B cell (primary cell): ENCODE data around the gene IFNK. TPM values are rescaled to one million over a fixed set of nuclear protein-coding genes. Genes with fewer than 3 reads are reported as not detected.

Experiments
- ATAC-seq: fragments of 200-7000 bp; cut with Tn5 transposase; one replicate; pipeline ENCODE4 v1.10.0; 2021; ENCODE audit warnings: low read depth, mild to moderate bottlenecking, moderate number of reproducible peaks, moderate library complexity
- CTCF ChIA-PET: fragments of 350-600 bp; sonication (Branson Sonifier 250); formaldehyde crosslinking; loops from one replicate; lab custom pipeline; 2021; ENCODE audit warnings: antibody characterized with exemption, inconsistent platforms; lab: Charles Lee
- POLR2A ChIA-PET: fragments of 350-600 bp; sonication (Branson Sonifier 250); formaldehyde crosslinking; loops from one replicate; lab custom pipeline; 2021; ENCODE audit warnings: antibody characterized with exemption; lab: Charles Lee
- DNase-seq: peaks from one replicate; pipeline ENCODE4 v3.0.0; 2013
- H2AFZ ChIP-seq: 2 replicates; pipeline ENCODE4 v1.6.1; 2012; ENCODE audit warnings: mild to moderate bottlenecking, low read depth, low read length; ENCODE audit not compliant: insufficient read depth, poor library complexity, severe bottlenecking
- H3K27ac ChIP-seq, 2 donors: 1 replicate in 1 of 2; 2 replicates in 1 of 2; pipeline ENCODE4 v1.5.1; 2012 to 2013; ENCODE audit warnings: low read length in 2 of 2, mild to moderate bottlenecking in 2 of 2, moderate library complexity in 1 of 2
- H3K27me3 ChIP-seq, 4 experiments: fragments of 200-600 bp in 1 of 4; sonication (generic) in 1 of 4; replicated peaks in 1 of 4; 1 replicate in 2 of 4; 2 replicates in 2 of 4; pipeline versions ENCODE4 v1.6.1 to v1.7.0; 2013 to 2016; ENCODE audit warnings: low read length in 3 of 4, mild to moderate bottlenecking in 2 of 4, mixed read lengths in 1 of 4, moderate library complexity in 1 of 4; ENCODE audit not compliant: insufficient read depth in 4 of 4, control insufficient read depth in 3 of 4; ENCODE audit errors: control extremely low read depth in 1 of 4
- H3K36me3 ChIP-seq, 2 experiments: replicated peaks in 1 of 2; 1 replicate in 1 of 2; 2 replicates in 1 of 2; pipeline versions ENCODE4 v1.6.1 to v1.7.1; 2013; ENCODE audit warnings: low read length in 1 of 2; ENCODE audit not compliant: insufficient read depth in 2 of 2, control insufficient read depth in 1 of 2; ENCODE audit errors: control extremely low read depth in 1 of 2, extremely low read depth in 1 of 2
- H3K4me1 ChIP-seq, 2 donors: fragments of 200-600 bp in 1 of 2; sonication (generic) in 1 of 2; 1 replicate in 1 of 2; 2 replicates in 1 of 2; pipeline versions ENCODE4 v1.5.1 to v1.6.1; 2013 to 2017; ENCODE audit warnings: low read length in 2 of 2; ENCODE audit not compliant: control insufficient read depth in 2 of 2, insufficient read depth in 2 of 2
- H3K4me2 ChIP-seq: replicated peaks from 2 replicates; pipeline ENCODE3; 2012; ENCODE audit warnings: mild to moderate bottlenecking, low read depth, low read length; ENCODE audit not compliant: poor library complexity, severe bottlenecking
- H3K4me3 ChIP-seq, 5 experiments: fragments of 200-600 bp in 1 of 5; sonication (generic) in 1 of 5; 1 replicate in 3 of 5; 2 replicates in 2 of 5; pipeline versions ENCODE4 v1.5.1 to v1.7.0; 2011 to 2016; ENCODE audit warnings: low read length in 4 of 5, mild to moderate bottlenecking in 4 of 5, low read depth in 2 of 5, control low read depth in 1 of 5, moderate library complexity in 1 of 5; ENCODE audit not compliant: insufficient read depth in 1 of 5; ENCODE audit errors: control extremely low read depth in 1 of 5, extremely low read depth in 1 of 5
- H3K79me2 ChIP-seq: fragments of 200-600 bp; sonication (generic); one replicate; pipeline ENCODE4 v1.6.0; 2016; ENCODE audit warnings: low read length; ENCODE audit not compliant: control insufficient read depth, insufficient read depth
- H3K9ac ChIP-seq: fragments of 200-600 bp; sonication (generic); 2 replicates; pipeline ENCODE4 v1.6.1; 2017; ENCODE audit warnings: mild to moderate bottlenecking, low read length, moderate library complexity
- H3K9me3 ChIP-seq, 3 donors: one replicate each; pipeline versions ENCODE4 v1.6.1 to v1.7.1; 2013; ENCODE audit warnings: low read length in 2 of 3; ENCODE audit not compliant: control insufficient read depth in 2 of 3, insufficient read depth in 1 of 3; ENCODE audit errors: control extremely low read depth in 1 of 3
- H4K20me1 ChIP-seq: 2 replicates; pipeline ENCODE4 v1.6.0; 2012; ENCODE audit warnings: mild to moderate bottlenecking, low read length; ENCODE audit not compliant: insufficient read depth, control insufficient read depth, poor library complexity, severe bottlenecking
- H3K27ac Mint-ChIP-seq: one replicate; pipeline ENCODE4 v1.8.0; 2021; ENCODE audit warnings: mixed read lengths
- H3K27me3 Mint-ChIP-seq: one replicate; pipeline ENCODE4 v1.8.0; 2021; ENCODE audit warnings: mixed read lengths
- H3K4me1 Mint-ChIP-seq: one replicate; pipeline ENCODE4 v1.8.0; 2021; ENCODE audit warnings: mixed read lengths
- H3K4me3 Mint-ChIP-seq: one replicate; pipeline ENCODE4 v1.8.0; 2021; ENCODE audit warnings: mixed read lengths
- H3K9me3 Mint-ChIP-seq: one replicate; pipeline ENCODE4 v1.8.0; 2022; ENCODE audit warnings: mixed read lengths; ENCODE audit not compliant: insufficient read depth
- EZH2 ChIP-seq: IDR thresholded peaks from 2 replicates; pipeline ENCODE4 v1.6.1; 2012; ENCODE audit warnings: borderline replicate concordance, low read depth, mild to moderate bottlenecking, moderate library complexity, low read length; ENCODE audit not compliant: insufficient read depth, poor library complexity, severe bottlenecking
- WGBS: methylation state at CpG from one replicate; pipeline ENCODE4 v1.1.5; 2013; ENCODE audit warnings: missing lambda C conversion rate; ENCODE audit not compliant: insufficient coverage; 5-methylcytosine and 5-hydroxymethylcytosine counted together
- intact Hi-C: fragments of 100-400 bp; cut with micrococcal nuclease; formaldehyde crosslinking; loops from one replicate; pipeline ENCODE4 v1.10.0; 2022
- polyA plus RNA-seq: library from polyadenylated mRNA; depleted of rRNA; stranded (reverse); fragments of >200 nt; gene quantifications from 2 replicates; pipeline ENCODE4 v1.2.3, GENCODE V29; 2012
- total RNA-seq, 2 donors: library from RNA; stranded (reverse); fragments of 120-200 nt in 1 of 2; gene quantifications; 1 replicate in 1 of 2; 2 replicates in 1 of 2; pipeline versions ENCODE4 v1.2.3 to v1.2.4, GENCODE V29; 2013 to 2022
- TF ChIP-seq, protein P1 (sequence below): fragments of 200-600 bp; IDR thresholded peaks from one replicate; pipeline ENCODE4 v1.8.0; 2022; ENCODE audit warnings: antibody characterized with exemption, mild to moderate bottlenecking

The IFNK gene
- total and polyA plus RNA-seq, 2 donors (not counting 1 experiment from before 2014, with no cell fraction given): not detected

DNA sequence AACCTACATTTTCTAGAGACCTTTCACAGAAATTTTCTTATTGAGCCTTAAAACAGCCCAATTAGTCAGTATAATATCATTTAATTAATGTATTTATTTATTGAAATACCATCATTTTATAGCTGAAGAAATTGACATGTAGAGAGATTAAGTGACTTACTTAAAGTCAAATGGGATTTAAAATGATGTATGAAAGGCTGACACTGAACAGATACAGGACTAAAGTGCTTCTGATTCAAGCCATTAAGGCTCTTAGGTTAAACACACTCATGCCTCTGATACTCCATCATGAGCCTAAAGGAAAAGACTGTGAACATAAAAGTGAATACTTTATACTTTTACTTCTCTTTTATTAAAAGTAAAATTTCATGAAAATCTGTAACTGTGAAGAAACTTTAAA, 36.4 kb downstream of the IFNK start:
- H3K9me3 Mint-ChIP-seq: no peaks in the 10 kb centered on the region
- peaks cover 4 to 38% of the 10 kb centered on the region in 2 experiments for H3K36me3 ChIP-seq
- H3K27me3 ChIP-seq: no peaks in the 10 kb centered on the region
- no peak overlapping the region for H3K4me3 Mint-ChIP-seq
- CTCF ChIA-PET: interaction anchor here (1.5 to 2.6 kb wide), 3 partner anchors 14 to 227 kb away, joined by 3 to 9 read pairs (median 3); partner anchors contain the start of gene MOB3B
- H3K27me3 Mint-ChIP-seq: no peaks in the 10 kb centered on the region
- no peak overlapping the region for H3K27ac ChIP-seq
- POLR2A ChIA-PET: no interaction called here
- H3K4me1 ChIP-seq: peaks cover 18 to 22% of the 10 kb centered on the region in 2 donors
- H3K4me2 ChIP-seq: no peak overlapping the region
- no peaks in the 10 kb centered on the region for H3K9me3 ChIP-seq
- H2AFZ ChIP-seq: no peak overlapping the region
- DNase-seq (no peak), ATAC-seq (no peak)
- H3K4me1 Mint-ChIP-seq: peaks cover 20% of the 10 kb centered on the region
- no peak overlapping the region for H3K9ac ChIP-seq
- H3K79me2 ChIP-seq: peaks cover 3% of the 10 kb centered on the region
- TF ChIP-seq EZH2: no peak
- TF ChIP-seq, protein P1, sequence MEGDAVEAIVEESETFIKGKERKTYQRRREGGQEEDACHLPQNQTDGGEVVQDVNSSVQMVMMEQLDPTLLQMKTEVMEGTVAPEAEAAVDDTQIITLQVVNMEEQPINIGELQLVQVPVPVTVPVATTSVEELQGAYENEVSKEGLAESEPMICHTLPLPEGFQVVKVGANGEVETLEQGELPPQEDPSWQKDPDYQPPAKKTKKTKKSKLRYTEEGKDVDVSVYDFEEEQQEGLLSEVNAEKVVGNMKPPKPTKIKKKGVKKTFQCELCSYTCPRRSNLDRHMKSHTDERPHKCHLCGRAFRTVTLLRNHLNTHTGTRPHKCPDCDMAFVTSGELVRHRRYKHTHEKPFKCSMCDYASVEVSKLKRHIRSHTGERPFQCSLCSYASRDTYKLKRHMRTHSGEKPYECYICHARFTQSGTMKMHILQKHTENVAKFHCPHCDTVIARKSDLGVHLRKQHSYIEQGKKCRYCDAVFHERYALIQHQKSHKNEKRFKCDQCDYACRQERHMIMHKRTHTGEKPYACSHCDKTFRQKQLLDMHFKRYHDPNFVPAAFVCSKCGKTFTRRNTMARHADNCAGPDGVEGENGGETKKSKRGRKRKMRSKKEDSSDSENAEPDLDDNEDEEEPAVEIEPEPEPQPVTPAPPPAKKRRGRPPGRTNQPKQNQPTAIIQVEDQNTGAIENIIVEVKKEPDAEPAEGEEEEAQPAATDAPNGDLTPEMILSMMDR: no peak
- H4K20me1 ChIP-seq: no peaks in the 10 kb centered on the region
- no peak overlapping the region for H3K27ac Mint-ChIP-seq
- H3K4me3 ChIP-seq: no peak overlapping the region
- intact Hi-C loops: no loop called here

DNA sequence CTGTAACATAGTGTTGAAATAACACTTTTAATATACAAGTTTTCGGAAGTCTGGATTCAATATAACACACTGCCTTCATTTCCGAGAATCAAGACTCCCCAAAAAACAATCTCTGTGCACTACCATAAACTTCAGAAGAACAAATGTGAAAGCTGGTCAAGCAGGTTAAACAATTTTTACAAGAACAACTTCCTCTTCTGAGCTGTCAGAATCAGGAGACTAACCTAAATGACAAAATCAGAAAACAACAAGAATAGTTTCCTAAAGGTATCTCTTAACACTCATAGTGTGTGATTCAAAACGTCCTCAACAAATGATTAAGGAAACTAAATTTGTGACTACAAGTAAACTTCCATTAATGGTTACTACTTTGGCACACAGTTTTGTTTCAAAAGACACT, 37.6 kb downstream of the IFNK start:
- peaks cover 6% of the 10 kb centered on the region for H3K79me2 ChIP-seq
- no peak overlapping the region for H3K4me3 Mint-ChIP-seq

More for the DNA sequence above, 37.6 kb downstream of the IFNK start:
- H4K20me1 ChIP-seq: no peaks in the 10 kb centered on the region
- H3K9me3 ChIP-seq: no peaks in the 10 kb centered on the region
- no peaks in the 10 kb centered on the region for H3K27me3 Mint-ChIP-seq
- H3K9me3 Mint-ChIP-seq: no peaks in the 10 kb centered on the region
- WGBS: 68% methylated on average over 2 of the region's 3 CpGs
- H3K27me3 ChIP-seq: no peaks in the 10 kb centered on the region
- no peak overlapping the region for H3K9ac ChIP-seq
- H3K27ac Mint-ChIP-seq: peak overlapping the region; percentile 0
- H3K27ac ChIP-seq: no peak overlapping the region
- intact Hi-C loops: no loop called here
- ATAC-seq (no peak), DNase-seq (no peak)
- no peak overlapping the region for H3K4me2 ChIP-seq
- H3K4me1 Mint-ChIP-seq: peaks cover 21% of the 10 kb centered on the region
- H2AFZ ChIP-seq: no peak overlapping the region
- H3K36me3 ChIP-seq: peaks cover under 1 to 33% of the 10 kb centered on the region in 2 experiments
- CTCF ChIA-PET: interaction anchor here (1.0 to 1.2 kb wide), 2 partner anchors 14 to 228 kb away, joined by 4 to 6 read pairs; no protein-coding TSS in a partner anchor
- TF ChIP-seq, protein P1: no peak
- TF ChIP-seq EZH2: no peak
- POLR2A ChIA-PET: no interaction called here
- H3K4me3 ChIP-seq: no peak overlapping the region
- H3K4me1 ChIP-seq: peaks cover 20 to 24% of the 10 kb centered on the region in 2 donors
